Astrocyte (in vitro differentiated cells and primary cell): Measurements from ENCODE around the gene FSTL5.

Experiments
- EZH2 ChIP-seq: IDR thresholded peaks from 2 replicates; pipeline ENCODE4 v1.6.1; 2012; ENCODE audit warnings: mild to moderate bottlenecking, low read length, inconsistent platforms; ENCODE audit not compliant: insufficient read depth
- TF ChIP-seq, protein P1 (sequence below): IDR thresholded peaks from 2 replicates; pipeline ENCODE4 v1.5.1; 2011; ENCODE audit warnings: low read depth, mild to moderate bottlenecking, inconsistent platforms, low read length, moderate library complexity; ENCODE audit not compliant: insufficient read depth

DNA sequence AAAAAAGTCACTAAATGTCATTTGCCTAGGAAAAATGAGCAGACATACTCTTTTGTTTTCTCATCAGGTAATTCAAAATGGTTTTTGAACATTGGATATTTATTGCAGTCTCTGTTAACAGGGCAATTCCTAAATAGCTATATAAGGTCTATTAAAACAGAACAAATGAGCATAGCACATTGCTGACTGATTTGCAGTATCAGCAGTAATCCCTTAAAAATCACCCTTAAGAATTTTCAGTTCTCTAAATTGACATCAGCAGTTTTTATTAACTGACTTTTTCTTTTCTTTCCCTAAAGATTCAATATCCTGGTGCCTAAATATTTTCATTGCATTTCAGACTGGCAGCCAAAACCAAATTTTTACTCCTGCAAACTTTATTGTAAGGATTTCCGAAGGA, 270.2 kb downstream of the FSTL5 start:
- TF ChIP-seq, protein P1, sequence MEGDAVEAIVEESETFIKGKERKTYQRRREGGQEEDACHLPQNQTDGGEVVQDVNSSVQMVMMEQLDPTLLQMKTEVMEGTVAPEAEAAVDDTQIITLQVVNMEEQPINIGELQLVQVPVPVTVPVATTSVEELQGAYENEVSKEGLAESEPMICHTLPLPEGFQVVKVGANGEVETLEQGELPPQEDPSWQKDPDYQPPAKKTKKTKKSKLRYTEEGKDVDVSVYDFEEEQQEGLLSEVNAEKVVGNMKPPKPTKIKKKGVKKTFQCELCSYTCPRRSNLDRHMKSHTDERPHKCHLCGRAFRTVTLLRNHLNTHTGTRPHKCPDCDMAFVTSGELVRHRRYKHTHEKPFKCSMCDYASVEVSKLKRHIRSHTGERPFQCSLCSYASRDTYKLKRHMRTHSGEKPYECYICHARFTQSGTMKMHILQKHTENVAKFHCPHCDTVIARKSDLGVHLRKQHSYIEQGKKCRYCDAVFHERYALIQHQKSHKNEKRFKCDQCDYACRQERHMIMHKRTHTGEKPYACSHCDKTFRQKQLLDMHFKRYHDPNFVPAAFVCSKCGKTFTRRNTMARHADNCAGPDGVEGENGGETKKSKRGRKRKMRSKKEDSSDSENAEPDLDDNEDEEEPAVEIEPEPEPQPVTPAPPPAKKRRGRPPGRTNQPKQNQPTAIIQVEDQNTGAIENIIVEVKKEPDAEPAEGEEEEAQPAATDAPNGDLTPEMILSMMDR, result no peak
- TF ChIP-seq EZH2, result no peak
